Trophoblast cell (in vitro differentiated cells and primary cell): Measurements from ENCODE around the gene PDS5B.
"Not testable (repeated sequence)": the region's sequence is repeated elsewhere in the genome, so short reads cannot be mapped to it uniquely, and the experiment has no call there.

Source experiments
- DNase-seq, 2 donors: peaks; one replicate each; pipeline ENCODE4 v3.0.0-alpha.2; 2016
- H2AFZ ChIP-seq: 2 replicates; pipeline ENCODE4 v1.6.1; 2013; ENCODE audit warnings: low read length, moderate library complexity, mild to moderate bottlenecking; ENCODE audit not compliant: insufficient read depth, poor library complexity
- H2AK5ac ChIP-seq: 2 replicates; pipeline ENCODE4 v1.6.1; 2013; ENCODE audit warnings: mild to moderate bottlenecking, low read length
- H2BK120ac ChIP-seq: 2 replicates; pipeline ENCODE4 v1.6.1; 2013; ENCODE audit warnings: low read length, mild to moderate bottlenecking, moderate library complexity; ENCODE audit not compliant: insufficient read depth, poor library complexity
- H2BK12ac ChIP-seq: 2 replicates; pipeline ENCODE4 v1.6.1; 2013; ENCODE audit warnings: mild to moderate bottlenecking, low read length, moderate library complexity
- H2BK5ac ChIP-seq: 2 replicates; pipeline ENCODE4 v1.6.1; 2013; ENCODE audit warnings: low read length, low read depth, moderate library complexity, mild to moderate bottlenecking; ENCODE audit not compliant: poor library complexity
- H3K14ac ChIP-seq: 2 replicates; pipeline ENCODE4 v1.6.1; 2013; ENCODE audit warnings: mild to moderate bottlenecking, low read length
- H3K18ac ChIP-seq: 2 replicates; pipeline ENCODE4 v1.6.1; 2013; ENCODE audit warnings: mild to moderate bottlenecking, low read length
- H3K23ac ChIP-seq: 2 replicates; pipeline ENCODE4 v1.6.1; 2013; ENCODE audit warnings: low read length
- H3K27ac ChIP-seq: 2 replicates; pipeline ENCODE4 v1.5.1; 2013; ENCODE audit warnings: low read depth, mild to moderate bottlenecking, inconsistent platforms, low read length, moderate library complexity
- H3K27me3 ChIP-seq: 2 replicates; pipeline ENCODE4 v1.6.1; 2013; ENCODE audit warnings: inconsistent platforms, mild to moderate bottlenecking, low read length, moderate library complexity; ENCODE audit not compliant: insufficient read depth
- H3K36me3 ChIP-seq, 2 experiments: 1 replicate in 1 of 2; 2 replicates in 1 of 2; pipeline ENCODE4 v1.6.1; 2013; ENCODE audit warnings: low read length in 2 of 2, mild to moderate bottlenecking in 2 of 2, moderate library complexity in 1 of 2; ENCODE audit not compliant: insufficient read depth in 2 of 2, control insufficient read depth in 1 of 2
- H3K4ac ChIP-seq: 2 replicates; pipeline ENCODE4 v1.6.1; 2013; ENCODE audit warnings: low read depth, mild to moderate bottlenecking, low read length, moderate library complexity
- H3K4me1 ChIP-seq, 2 experiments: 1 replicate in 1 of 2; 2 replicates in 1 of 2; pipeline ENCODE4 v1.6.1; 2013; ENCODE audit warnings: low read length in 2 of 2, mild to moderate bottlenecking in 2 of 2, moderate library complexity in 1 of 2; ENCODE audit not compliant: insufficient read depth in 2 of 2, control insufficient read depth in 1 of 2
- H3K4me2 ChIP-seq: 2 replicates; pipeline ENCODE4 v1.6.1; 2013; ENCODE audit warnings: inconsistent platforms, mild to moderate bottlenecking, low read length, moderate library complexity
- H3K4me3 ChIP-seq: 2 replicates; pipeline ENCODE4 v1.5.1; 2013; ENCODE audit warnings: mild to moderate bottlenecking, low read depth, low read length, inconsistent platforms
- H3K79me1 ChIP-seq: one replicate; pipeline ENCODE4 v1.6.1; 2013; ENCODE audit warnings: low read length
- H3K79me2 ChIP-seq: 2 replicates; pipeline ENCODE4 v1.6.1; 2013; ENCODE audit warnings: low read length, mild to moderate bottlenecking; ENCODE audit not compliant: control insufficient read depth, insufficient read depth, poor library complexity
- H3K9ac ChIP-seq: 2 replicates; pipeline ENCODE4 v1.6.1; 2013; ENCODE audit warnings: mild to moderate bottlenecking, low read length
- H3K9me3 ChIP-seq: 2 replicates; pipeline ENCODE4 v1.6.1; 2013; ENCODE audit warnings: low read depth, mild to moderate bottlenecking, control low read depth, inconsistent platforms, low read length; ENCODE audit not compliant: insufficient read depth
- H4K12ac ChIP-seq: 2 replicates; pipeline ENCODE4 v1.6.1; 2013; ENCODE audit warnings: low read depth, mild to moderate bottlenecking, low read length, moderate library complexity
- H4K8ac ChIP-seq: 2 replicates; pipeline ENCODE4 v1.6.1; 2013; ENCODE audit warnings: low read depth, mild to moderate bottlenecking, low read length, moderate library complexity
- H4K91ac ChIP-seq: one replicate; pipeline ENCODE4 v1.6.1; 2013; ENCODE audit warnings: low read depth, mild to moderate bottlenecking, low read length, moderate library complexity
- WGBS: extraction: QIAGEN DNeasy Blood & Tissue Kit; methylation state at CpG from one replicate; pipeline ENCODE4 v1.1.7; 2013; ENCODE audit warnings: missing lambda C conversion rate; ENCODE audit not compliant: insufficient read length, insufficient coverage; ENCODE audit errors: extremely low coverage; 5-methylcytosine and 5-hydroxymethylcytosine counted together

Gene PDS5B

DNA sequence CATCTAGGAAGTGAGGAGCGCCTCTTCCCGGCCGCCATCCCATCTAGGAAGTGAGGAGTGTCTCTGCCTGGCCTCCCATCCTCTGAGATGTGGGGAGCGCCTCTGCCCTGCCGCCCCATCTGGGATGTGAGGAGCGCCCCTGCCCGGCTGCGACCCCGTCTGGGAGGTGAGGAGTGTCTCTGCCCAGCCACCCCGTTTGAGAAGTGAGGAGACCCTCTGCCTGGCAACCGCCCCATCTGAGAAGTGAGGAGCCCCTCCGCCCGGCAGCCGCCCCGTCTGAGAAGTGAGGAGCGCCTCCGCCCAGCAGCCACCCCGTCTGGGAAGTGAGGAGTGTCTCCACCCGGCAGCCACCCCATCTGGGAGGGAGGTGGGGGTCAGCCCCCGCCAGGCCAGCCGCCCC is 129.9 kb downstream of the PDS5B start:
- not testable (repeated sequence) for H3K79me1 ChIP-seq, H3K27ac ChIP-seq, H3K14ac ChIP-seq, H3K23ac ChIP-seq, H4K8ac ChIP-seq, DNase-seq, H3K18ac ChIP-seq, H2BK120ac ChIP-seq, H2AK5ac ChIP-seq, H2AFZ ChIP-seq, H2BK12ac ChIP-seq, H3K4me2 ChIP-seq, H3K79me2 ChIP-seq, H3K27me3 ChIP-seq, H4K91ac ChIP-seq, H4K12ac ChIP-seq, H2BK5ac ChIP-seq, H3K4ac ChIP-seq, H3K4me1 ChIP-seq, H3K4me3 ChIP-seq, H3K9ac ChIP-seq, H3K9me3 ChIP-seq
- no CpG with 5 or more reads among the region's 21 CpGs for WGBS
- H3K36me3 ChIP-seq, result peaks cover 8 to 15% of the 10 kb centered on the region in 2 experiments

DNA sequence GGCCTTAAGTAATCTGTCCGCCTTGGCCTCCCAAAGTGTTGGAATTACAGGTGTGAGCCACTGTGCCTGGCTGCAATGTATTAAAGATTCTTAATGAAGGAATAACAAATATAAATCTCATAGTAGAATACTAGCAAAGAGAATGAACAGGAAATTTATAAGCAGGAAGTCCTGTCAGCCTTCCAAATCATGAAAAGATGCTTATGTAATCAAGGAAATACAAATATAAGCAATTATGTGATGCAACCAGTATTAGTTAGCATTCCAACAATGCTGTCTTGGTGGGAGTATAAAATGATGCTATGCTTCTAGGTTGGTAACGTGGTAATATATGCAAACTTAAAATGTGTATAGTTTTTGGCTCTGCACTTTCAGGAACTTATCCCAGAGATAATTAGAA is 133.8 kb downstream of the PDS5B start:
- no peak overlapping the region for H3K4me2 ChIP-seq
- H3K9me3 ChIP-seq, result peaks cover 13% of the 10 kb centered on the region
- no peak overlapping the region for H3K4ac ChIP-seq
- no peaks in the 10 kb centered on the region for H3K79me1 ChIP-seq
- peaks cover 7 to 22% of the 10 kb centered on the region in 2 experiments for H3K36me3 ChIP-seq
- no peak overlapping the region for H3K9ac ChIP-seq
- WGBS, result no CpG with 5 or more reads among the region's 2 CpGs
- H3K18ac ChIP-seq, result no peak overlapping the region
- no peak overlapping the region for H4K12ac ChIP-seq
- no peak overlapping the region for H3K14ac ChIP-seq
- H3K4me3 ChIP-seq, result no peak overlapping the region
- no peaks in the 10 kb centered on the region for H3K27me3 ChIP-seq
- H2BK12ac ChIP-seq, result no peak overlapping the region
- no peaks in the 10 kb centered on the region for H3K79me2 ChIP-seq
- H2BK5ac ChIP-seq, result no peak overlapping the region
- H2AFZ ChIP-seq, result no peak overlapping the region
- no peak overlapping the region for H2BK120ac ChIP-seq
- no peaks in the 10 kb centered on the region for H3K4me1 ChIP-seq
- no peak overlapping the region for H4K8ac ChIP-seq
- no peak overlapping the region for H2AK5ac ChIP-seq
- no peak for DNase-seq
- no peak overlapping the region for H4K91ac ChIP-seq
- no peak overlapping the region for H3K23ac ChIP-seq
- H3K27ac ChIP-seq, result no peak overlapping the region

DNA sequence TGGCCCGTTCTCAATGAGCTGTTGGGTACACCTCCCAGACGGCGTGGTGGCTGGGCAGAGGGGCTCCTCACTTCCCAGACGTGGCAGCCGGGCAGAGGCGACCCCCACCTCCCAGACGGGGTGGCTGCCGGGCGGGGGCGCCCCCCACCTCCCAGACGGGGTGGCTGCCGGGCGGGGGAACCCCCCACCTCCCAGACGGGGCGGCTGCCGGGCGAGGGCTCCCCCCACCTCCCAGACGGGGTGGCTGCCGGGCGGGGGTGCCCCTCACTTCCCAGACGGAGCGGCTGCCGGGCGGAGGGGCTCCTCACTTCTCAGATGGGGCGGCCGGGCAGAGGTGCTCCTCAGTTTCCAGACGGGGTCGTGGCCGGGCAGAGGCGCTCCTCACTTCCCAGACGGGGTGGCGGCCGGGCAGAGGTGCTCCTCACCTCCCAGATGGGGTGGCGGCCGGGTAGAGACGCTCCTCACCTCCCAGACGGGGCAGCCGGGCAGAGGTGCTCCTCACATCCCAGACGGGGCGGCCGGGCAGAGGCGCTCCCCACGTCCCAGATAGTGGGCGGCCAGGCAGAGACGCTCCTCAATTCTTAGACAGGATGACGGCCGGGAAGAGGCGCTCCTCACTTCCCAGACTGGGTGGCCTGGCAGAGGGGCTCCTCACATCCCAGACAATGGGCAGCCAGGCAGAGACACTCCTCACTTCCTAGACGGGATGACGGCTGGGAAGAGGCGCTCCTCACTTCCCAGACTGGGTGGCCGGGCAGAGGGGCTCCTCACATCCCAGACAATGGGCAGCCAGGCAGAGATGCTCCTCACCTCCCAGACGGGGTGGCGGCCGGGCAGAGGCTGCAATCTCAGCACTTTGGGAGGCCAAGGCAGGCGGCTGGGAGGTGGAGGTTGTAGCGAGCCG is 135.1 kb downstream of the PDS5B start:
- peaks cover 2 to 16% of the 10 kb centered on the region in 2 experiments for H3K36me3 ChIP-seq
- not testable (repeated sequence) for H4K8ac ChIP-seq, H3K18ac ChIP-seq, H3K27me3 ChIP-seq, H3K23ac ChIP-seq, H3K4me1 ChIP-seq, H3K79me2 ChIP-seq, H3K27ac ChIP-seq, H3K9me3 ChIP-seq, H3K4me2 ChIP-seq, H2BK12ac ChIP-seq, H3K14ac ChIP-seq, H2BK120ac ChIP-seq, H2AK5ac ChIP-seq, H3K4me3 ChIP-seq, H4K12ac ChIP-seq, H3K79me1 ChIP-seq, H3K9ac ChIP-seq, DNase-seq, H2AFZ ChIP-seq, H4K91ac ChIP-seq, H2BK5ac ChIP-seq, H3K4ac ChIP-seq
- no CpG with 5 or more reads among the region's 58 CpGs for WGBS

- no CpG with 5 or more reads among the region's 2 CpGs for WGBS
- Histone ChIP-seq H3K23ac (no peak overlapping the region), H2BK120ac (no peak overlapping the region), H4K12ac (no peak overlapping the region), H3K4ac (no peak overlapping the region), H3K18ac (no peak overlapping the region), H4K8ac (no peak overlapping the region), H3K36me3 (peaks cover 2 to 16% of the 10 kb centered on the region in 2 experiments), H3K27ac (no peak overlapping the region), H3K4me2 (no peak overlapping the region), H3K9me3 (peaks cover 9% of the 10 kb centered on the region), H3K27me3 (no peaks in the 10 kb centered on the region), H3K79me1 (no peaks in the 10 kb centered on the region), H3K4me3 (no peak overlapping the region), H3K14ac (no peak overlapping the region), H2BK12ac (no peak overlapping the region), H2BK5ac (no peak overlapping the region), H3K4me1 (no peaks in the 10 kb centered on the region), H3K9ac (no peak overlapping the region), H2AK5ac (no peak overlapping the region), H2AFZ (no peak overlapping the region), H3K79me2 (no peaks in the 10 kb centered on the region), H4K91ac (no peak overlapping the region)
- no peak for DNase-seq
Measured at GRCh38 chr13:32722340-32722739, 136.1 kb downstream of the PDS5B start.
